Superior temporal gyrus (tissue), 1 donor: Measurements from ENCODE around the gene STK25.

ENCODE experiments used
- DNase-seq: peaks from one replicate; pipeline ENCODE4 v3.0.0-alpha.2; 2016; ENCODE audit errors: extremely low spot score

The STK25 gene

GRCh38 chr2:241495172-241496002 is 13.0 kb downstream of the STK25 start:
- DNase-seq = no peak

GRCh38 chr2:241494311-241494908 is 14.0 kb downstream of the STK25 start:
- no peak for DNase-seq

GRCh38 chr2:241493092-241493491 is 15.3 kb downstream of the STK25 start:
- DNase-seq = no peak

GRCh38 chr2:241492174-241492565 is 16.2 kb downstream of the STK25 start:
- no peak for DNase-seq

GRCh38 chr2:241491549-241492173 is 16.7 kb downstream of the STK25 start:
- no peak for DNase-seq

GRCh38 chr2:241490825-241491506 is 17.4 kb downstream of the STK25 start:
- DNase-seq = no peak

GRCh38 chr2:241489733-241490680 is 18.4 kb downstream of the STK25 start:
- no peak for DNase-seq

GRCh38 chr2:241489088-241489487 is 19.3 kb downstream of the STK25 start:
- DNase-seq = no peak

GRCh38 chr2:241485172-241485911 is 23.0 kb downstream of the STK25 start:
- DNase-seq = no peak

- no peak for DNase-seq
Measured at GRCh38 chr2:241483305-241483704, 25.1 kb downstream of the STK25 start.

- DNase-seq = no peak
Measured at GRCh38 chr2:241482126-241482955, 26.0 kb downstream of the STK25 start.

GRCh38 chr2:241481687-241482086 is 26.7 kb downstream of the STK25 start:
- no peak for DNase-seq

- no peak for DNase-seq
Measured at GRCh38 chr2:241479026-241479898, 29.1 kb downstream of the STK25 start.

GRCh38 chr2:241478166-241478565 is 30.2 kb downstream of the STK25 start:
- DNase-seq = no peak

- DNase-seq = no peak
Measured at GRCh38 chr2:241475267-241475666, 33.1 kb downstream of the STK25 start.

GRCh38 chr2:241473399-241473798 is 35.0 kb downstream of the STK25 start:
- DNase-seq = no peak

- DNase-seq = no peak
Measured at GRCh38 chr2:241469746-241470145, 38.6 kb downstream of the STK25 start.

- no peak for DNase-seq
Measured at GRCh38 chr2:241468476-241468781, 40.0 kb downstream of the STK25 start.
